Measurements from ENCODE around the gene ZRSR2.

Gene ZRSR2

DNA sequence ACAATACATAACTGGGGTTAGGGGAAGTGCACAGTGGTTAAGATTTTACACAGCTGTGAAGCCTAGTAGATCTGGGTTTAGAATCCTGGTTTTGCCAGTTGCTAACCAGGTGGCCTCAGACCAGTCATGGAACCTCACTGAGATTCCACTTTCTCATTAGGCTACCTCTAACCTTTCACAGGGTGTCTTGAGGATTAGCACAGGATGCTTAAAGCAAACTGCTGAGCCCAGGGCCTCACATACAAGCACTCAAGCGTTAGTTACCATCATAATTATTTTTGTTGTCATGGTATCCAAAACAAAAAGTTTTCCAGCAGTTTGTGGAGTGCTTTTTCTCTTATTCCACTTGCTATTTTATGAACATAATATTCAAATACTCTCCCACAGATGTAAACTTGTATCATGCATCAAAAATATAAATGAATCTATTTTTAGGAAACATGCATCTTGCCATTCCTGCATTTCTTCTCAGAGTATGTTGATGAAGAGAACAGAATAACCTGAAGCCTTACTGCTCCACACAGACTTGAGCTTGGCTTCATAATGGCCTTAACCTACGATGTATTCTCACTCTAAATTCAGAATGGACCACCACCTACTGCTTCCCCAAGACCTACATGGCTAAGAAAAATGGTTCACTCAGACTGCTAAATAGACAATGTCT, 51.7 kb downstream of the ZRSR2 start:
- Histone ChIP-seq H3K9ac (ENCODE audit: low read depth, low read length, poor library complexity, severe bottlenecking) (no peak overlapping the region), H3K9me3 (ENCODE audit: insufficient read depth, low read depth, low read length) (no peaks in the 10 kb centered on the region), H3K27me3 (ENCODE audit: insufficient read depth, low read length, poor library complexity, severe bottlenecking) (no peaks in the 10 kb centered on the region), H3K4me3 (ENCODE audit: low read length, poor library complexity, severe bottlenecking) (no peak overlapping the region), H4K20me1 (ENCODE audit: insufficient read depth, low read length, poor library complexity, severe bottlenecking) (peaks cover 8% of the 10 kb centered on the region), H3K36me3 (ENCODE audit: insufficient read depth, low read length) (peaks cover 22% of the 10 kb centered on the region; the same call in 1 of the 2 replicates), H3K4me1 (ENCODE audit: insufficient read depth, low read length, poor library complexity, severe bottlenecking) (peaks cover 8% of the 10 kb centered on the region), H3F3A (ENCODE audit: low read depth) (no peaks in the 10 kb centered on the region), H3K4me2 (ENCODE audit: low read depth, low read length, poor library complexity, severe bottlenecking) (no peak overlapping the region), H3K9me2 (replicated peaks; ENCODE audit: low read depth, low read length) (no peaks in the 10 kb centered on the region), H3K79me2 (ENCODE audit: insufficient read depth, low read length) (peaks cover 26% of the 10 kb centered on the region), H2AFZ (ENCODE audit: low read length) (no peak overlapping the region)
- TF ChIP-seq EZH2phosphoT487 (IDR thresholded peaks at IDR 0.05; ENCODE audit: borderline replicate concordance) = no peak
- TF ChIP-seq, protein P1, sequence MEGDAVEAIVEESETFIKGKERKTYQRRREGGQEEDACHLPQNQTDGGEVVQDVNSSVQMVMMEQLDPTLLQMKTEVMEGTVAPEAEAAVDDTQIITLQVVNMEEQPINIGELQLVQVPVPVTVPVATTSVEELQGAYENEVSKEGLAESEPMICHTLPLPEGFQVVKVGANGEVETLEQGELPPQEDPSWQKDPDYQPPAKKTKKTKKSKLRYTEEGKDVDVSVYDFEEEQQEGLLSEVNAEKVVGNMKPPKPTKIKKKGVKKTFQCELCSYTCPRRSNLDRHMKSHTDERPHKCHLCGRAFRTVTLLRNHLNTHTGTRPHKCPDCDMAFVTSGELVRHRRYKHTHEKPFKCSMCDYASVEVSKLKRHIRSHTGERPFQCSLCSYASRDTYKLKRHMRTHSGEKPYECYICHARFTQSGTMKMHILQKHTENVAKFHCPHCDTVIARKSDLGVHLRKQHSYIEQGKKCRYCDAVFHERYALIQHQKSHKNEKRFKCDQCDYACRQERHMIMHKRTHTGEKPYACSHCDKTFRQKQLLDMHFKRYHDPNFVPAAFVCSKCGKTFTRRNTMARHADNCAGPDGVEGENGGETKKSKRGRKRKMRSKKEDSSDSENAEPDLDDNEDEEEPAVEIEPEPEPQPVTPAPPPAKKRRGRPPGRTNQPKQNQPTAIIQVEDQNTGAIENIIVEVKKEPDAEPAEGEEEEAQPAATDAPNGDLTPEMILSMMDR (conservative IDR thresholded peaks at IDR 0.05; ENCODE audit: low read length) = no peak

DNA sequence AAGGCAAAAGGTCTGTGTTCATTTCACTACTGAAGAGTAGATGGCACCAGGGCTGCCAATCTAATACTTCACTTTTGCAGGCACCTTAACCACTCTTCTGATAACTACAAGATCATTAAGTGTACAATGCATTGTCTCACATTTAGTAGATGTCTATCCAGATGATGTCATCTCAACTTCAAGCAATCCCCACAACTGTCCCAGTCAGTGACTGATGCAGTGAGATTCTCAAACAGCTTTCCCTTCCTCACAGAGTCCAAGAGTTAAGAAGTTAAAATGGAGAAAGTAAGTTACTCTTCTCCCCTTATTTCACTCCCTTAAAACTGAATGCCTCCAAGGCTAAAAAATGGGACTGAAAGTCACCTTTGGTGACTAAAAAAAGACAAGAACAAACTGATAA, 53.7 kb downstream of the ZRSR2 start:
- no peaks in the 10 kb centered on the region for H3F3A ChIP-seq (ENCODE audit: low read depth)
- H3K36me3 ChIP-seq (ENCODE audit: insufficient read depth, low read length) = peaks cover 22% of the 10 kb centered on the region; the same call in 1 of the 2 replicates
- H3K79me2 ChIP-seq (ENCODE audit: insufficient read depth, low read length) = peaks cover 45% of the 10 kb centered on the region
- H4K20me1 ChIP-seq (ENCODE audit: insufficient read depth, low read length, poor library complexity, severe bottlenecking) = peaks cover 18% of the 10 kb centered on the region
- H2AFZ ChIP-seq (ENCODE audit: low read length) = no peak overlapping the region
- H3K4me2 ChIP-seq (ENCODE audit: low read depth, low read length, poor library complexity, severe bottlenecking) = no peak overlapping the region
- H3K9me2 ChIP-seq (replicated peaks; ENCODE audit: low read depth, low read length) = no peaks in the 10 kb centered on the region
- H3K4me1 ChIP-seq (ENCODE audit: insufficient read depth, low read length, poor library complexity, severe bottlenecking) = peaks cover 19% of the 10 kb centered on the region
- no peak overlapping the region for H3K9ac ChIP-seq (ENCODE audit: low read depth, low read length, poor library complexity, severe bottlenecking)
- TF ChIP-seq EZH2phosphoT487 (IDR thresholded peaks at IDR 0.05; ENCODE audit: borderline replicate concordance) = no peak
- TF ChIP-seq, protein P1 (conservative IDR thresholded peaks at IDR 0.05; ENCODE audit: low read length) = no peak
- H3K4me3 ChIP-seq (ENCODE audit: low read length, poor library complexity, severe bottlenecking) = no peak overlapping the region
- no peaks in the 10 kb centered on the region for H3K27me3 ChIP-seq (ENCODE audit: insufficient read depth, low read length, poor library complexity, severe bottlenecking)
- H3K9me3 ChIP-seq (ENCODE audit: insufficient read depth, low read depth, low read length) = no peaks in the 10 kb centered on the region

DNA sequence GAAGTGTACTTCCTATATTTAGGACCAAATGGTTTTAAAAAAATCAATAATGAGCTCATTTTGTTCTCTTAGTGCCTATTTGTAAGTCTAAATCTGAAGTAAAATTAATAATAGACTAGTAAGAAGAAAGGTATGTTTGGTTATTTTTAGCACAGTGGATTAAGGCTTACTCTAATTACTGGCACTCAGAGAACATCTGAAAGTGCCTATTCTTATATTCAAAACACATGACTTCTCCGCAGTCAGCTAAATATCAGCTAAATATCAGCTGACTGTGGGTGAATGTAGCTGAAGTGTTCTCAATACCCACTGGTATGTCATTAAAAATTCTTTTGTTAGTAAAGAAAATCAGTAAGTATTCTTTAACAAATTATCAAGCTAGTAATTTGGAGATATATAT, 58.3 kb downstream of the ZRSR2 start:
- H3K36me3 ChIP-seq (ENCODE audit: insufficient read depth, low read length) = peaks cover 15% of the 10 kb centered on the region; the same call in 1 of the 2 replicates
- peaks cover 81% of the 10 kb centered on the region for H3K79me2 ChIP-seq (ENCODE audit: insufficient read depth, low read length)
- TF ChIP-seq, protein P1 (conservative IDR thresholded peaks at IDR 0.05; ENCODE audit: low read length) = no peak
- no peak for TF ChIP-seq EZH2phosphoT487 (IDR thresholded peaks at IDR 0.05; ENCODE audit: borderline replicate concordance)
- peak overlapping the region; percentile 36 for H3K9ac ChIP-seq (ENCODE audit: low read depth, low read length, poor library complexity, severe bottlenecking)
- H3K4me1 ChIP-seq (ENCODE audit: insufficient read depth, low read length, poor library complexity, severe bottlenecking) = peaks cover 35% of the 10 kb centered on the region
- no peaks in the 10 kb centered on the region for H3K27me3 ChIP-seq (ENCODE audit: insufficient read depth, low read length, poor library complexity, severe bottlenecking)
- H3K9me2 ChIP-seq (replicated peaks; ENCODE audit: low read depth, low read length) = no peaks in the 10 kb centered on the region
- H3K9me3 ChIP-seq (ENCODE audit: insufficient read depth, low read depth, low read length) = no peaks in the 10 kb centered on the region
- peaks cover 15% of the 10 kb centered on the region for H4K20me1 ChIP-seq (ENCODE audit: insufficient read depth, low read length, poor library complexity, severe bottlenecking)
- no peak overlapping the region for H2AFZ ChIP-seq (ENCODE audit: low read length)
- no peaks in the 10 kb centered on the region for H3F3A ChIP-seq (ENCODE audit: low read depth)
- peak overlapping the region; percentile 89 for H3K4me2 ChIP-seq (ENCODE audit: low read depth, low read length, poor library complexity, severe bottlenecking)
- H3K4me3 ChIP-seq (ENCODE audit: low read length, poor library complexity, severe bottlenecking) = no peak overlapping the region

Data from Loucy (cell line).